ENCODE measurements around the gene RPS4Y1.

Gene RPS4Y1

GRCh38 chrY:2885880-2886279 is 44.5 kb downstream of the RPS4Y1 start:
- DNase-seq: no peak

GRCh38 chrY:2887386-2887785 is 46.0 kb downstream of the RPS4Y1 start:
- DNase-seq: no peak

- DNase-seq: no peak
Observed at GRCh38 chrY:2887955-2888354, 46.6 kb downstream of the RPS4Y1 start.

DNA sequence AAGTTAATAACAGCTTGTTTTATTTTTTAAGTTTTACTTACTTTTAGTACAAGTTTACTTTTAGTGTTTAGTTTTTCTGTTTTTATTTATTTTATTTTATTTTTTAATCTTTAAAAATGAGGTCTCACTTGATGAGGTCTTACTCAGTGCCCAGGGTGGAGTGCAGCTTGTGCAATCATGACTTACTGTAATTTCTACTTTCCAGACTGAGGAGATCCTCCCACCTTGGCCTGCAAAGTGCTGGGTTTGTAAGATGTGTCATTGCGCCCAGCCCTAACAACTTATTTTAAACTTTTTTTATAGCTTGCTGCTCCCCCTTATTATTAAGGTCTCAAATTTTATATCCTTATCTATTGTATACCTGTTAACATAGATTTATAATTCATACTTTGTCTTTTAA is 52.1 kb downstream of the RPS4Y1 start:
- DNase-seq: no peak

DNA sequence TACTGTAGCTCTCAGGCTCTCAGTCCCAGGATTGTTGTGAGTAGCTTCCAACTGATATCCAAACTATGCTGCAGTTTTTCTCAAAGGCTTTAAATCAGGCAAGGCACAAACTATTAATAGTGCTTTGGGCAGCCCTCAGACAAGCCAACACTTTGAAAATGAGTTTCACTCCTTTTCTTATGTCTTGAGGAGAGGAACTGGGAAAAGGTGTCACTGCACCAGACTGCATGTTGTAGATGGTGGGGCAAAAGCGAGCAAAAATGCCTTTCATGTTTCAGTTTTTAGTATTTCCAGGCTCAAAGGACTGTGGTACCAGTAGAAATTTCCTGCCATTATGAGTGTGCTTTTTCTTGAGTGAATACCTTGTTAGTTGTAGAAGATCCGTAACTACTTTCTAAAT is 54.6 kb downstream of the RPS4Y1 start:
- no peak for DNase-seq

GRCh38 chrY:2907356-2907755 is 66.0 kb downstream of the RPS4Y1 start:
- DNase-seq: no peak

DNA sequence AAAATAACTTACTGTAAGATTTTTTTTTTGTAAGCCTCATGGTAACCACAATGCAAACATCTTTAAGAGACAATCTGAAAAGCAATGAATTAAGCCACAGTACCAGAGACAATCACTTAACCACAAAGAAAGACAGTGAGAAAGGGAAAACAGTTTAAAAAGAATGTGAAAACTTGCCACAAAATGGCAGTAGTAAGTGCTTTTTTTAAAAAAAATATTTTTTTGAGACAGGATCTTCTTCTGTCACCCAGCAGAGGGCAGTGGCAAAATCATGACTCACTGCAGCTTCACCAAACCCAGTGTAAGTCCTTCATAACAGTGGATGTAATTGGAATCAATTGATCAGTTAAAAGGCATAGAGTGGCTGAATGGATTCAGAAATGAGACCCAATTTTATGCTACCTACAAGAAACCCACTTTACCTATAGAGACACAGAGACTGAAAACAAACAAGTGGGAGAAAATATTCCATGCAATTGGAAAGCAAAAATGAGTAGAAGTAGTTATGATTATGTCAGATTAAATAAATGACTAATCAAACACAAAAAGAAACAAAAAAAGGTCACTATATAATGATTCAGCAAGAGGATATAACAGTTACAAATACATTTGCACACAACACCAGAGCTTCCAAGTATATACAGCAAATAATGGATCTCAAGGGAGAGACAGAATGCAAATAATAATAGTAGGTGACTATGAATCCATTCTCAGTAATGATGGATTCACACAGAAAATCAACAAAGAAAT is 71.8 kb downstream of the RPS4Y1 start:
- no peak for DNase-seq
